Measurements from ENCODE around the gene TTC9. TPM values are rescaled to one million over a fixed set of nuclear protein-coding genes. Genes with fewer than 3 reads are reported as not detected.

The TTC9 gene
- total RNA-seq, 4 donors from 2014 or later = 22.5 to 50.6 (median 32.5) TPM

DNA sequence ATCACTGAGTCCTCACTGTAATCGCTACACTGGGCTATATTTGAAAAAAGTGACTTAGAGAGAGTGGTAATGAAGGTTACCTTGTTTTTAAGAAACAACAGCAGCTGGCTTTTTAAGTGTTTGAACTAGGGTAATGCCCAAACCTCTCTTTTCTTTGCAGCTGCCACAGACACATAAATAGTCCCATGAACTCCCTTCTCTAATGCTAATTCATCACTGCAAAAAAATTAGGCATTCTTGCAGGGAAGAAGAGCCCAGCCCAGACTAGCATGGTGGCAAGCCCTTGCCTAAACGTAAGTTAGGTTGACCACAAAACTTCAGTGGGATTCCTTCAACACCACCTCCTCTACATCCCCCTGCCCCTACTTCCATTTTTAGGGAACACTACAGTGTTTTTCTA lies 23.4 kb upstream of the TTC9 start:
- no peak overlapping the region for H3K4me3 ChIP-seq
- intact Hi-C loops (cut with DNase I) = no loop called here
- DNase-seq = no peak
- no peaks in the 10 kb centered on the region for H3K4me1 ChIP-seq
- peaks cover 0 to 13% (median 0%) of the 10 kb centered on the region in 4 donors for H3K27me3 ChIP-seq
- 73 to 75% methylated on average over 2 of the region's 2 CpGs for WGBS, 2 donors
- H3K27ac ChIP-seq = no peak overlapping the region
- H3K36me3 ChIP-seq = no peaks in the 10 kb centered on the region
- no peaks in the 10 kb centered on the region for H3K9me3 ChIP-seq
- TF ChIP-seq POLR2A (IDR thresholded peaks at IDR 0.05) = no peak
- TF ChIP-seq, protein P1, sequence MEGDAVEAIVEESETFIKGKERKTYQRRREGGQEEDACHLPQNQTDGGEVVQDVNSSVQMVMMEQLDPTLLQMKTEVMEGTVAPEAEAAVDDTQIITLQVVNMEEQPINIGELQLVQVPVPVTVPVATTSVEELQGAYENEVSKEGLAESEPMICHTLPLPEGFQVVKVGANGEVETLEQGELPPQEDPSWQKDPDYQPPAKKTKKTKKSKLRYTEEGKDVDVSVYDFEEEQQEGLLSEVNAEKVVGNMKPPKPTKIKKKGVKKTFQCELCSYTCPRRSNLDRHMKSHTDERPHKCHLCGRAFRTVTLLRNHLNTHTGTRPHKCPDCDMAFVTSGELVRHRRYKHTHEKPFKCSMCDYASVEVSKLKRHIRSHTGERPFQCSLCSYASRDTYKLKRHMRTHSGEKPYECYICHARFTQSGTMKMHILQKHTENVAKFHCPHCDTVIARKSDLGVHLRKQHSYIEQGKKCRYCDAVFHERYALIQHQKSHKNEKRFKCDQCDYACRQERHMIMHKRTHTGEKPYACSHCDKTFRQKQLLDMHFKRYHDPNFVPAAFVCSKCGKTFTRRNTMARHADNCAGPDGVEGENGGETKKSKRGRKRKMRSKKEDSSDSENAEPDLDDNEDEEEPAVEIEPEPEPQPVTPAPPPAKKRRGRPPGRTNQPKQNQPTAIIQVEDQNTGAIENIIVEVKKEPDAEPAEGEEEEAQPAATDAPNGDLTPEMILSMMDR (IDR thresholded peaks at IDR 0.05) = no peak

DNA sequence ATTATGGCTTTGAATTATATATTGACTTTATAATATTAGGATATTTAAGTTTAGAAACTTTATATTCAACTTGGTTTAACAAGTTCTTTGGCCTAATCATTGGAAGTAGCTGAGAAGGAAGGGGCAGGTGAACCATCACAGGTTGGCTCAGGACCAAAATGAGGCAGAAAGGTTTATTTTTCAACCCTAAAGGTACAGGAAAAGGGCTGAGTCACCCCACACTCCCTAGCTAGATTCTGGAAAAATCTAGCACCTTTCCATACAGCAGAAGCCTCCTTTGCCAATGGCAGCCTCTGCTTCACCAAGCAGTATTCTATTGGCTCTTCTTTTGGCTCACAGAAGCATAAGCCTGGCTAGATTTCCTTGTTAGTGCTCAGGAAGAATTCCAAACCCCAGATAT lies 22.0 kb upstream of the TTC9 start:
- intact Hi-C loops (cut with DNase I) = loop anchor here (10.0 kb wide), 1 partner anchor 195 kb away; no protein-coding TSS in a partner anchor

DNA sequence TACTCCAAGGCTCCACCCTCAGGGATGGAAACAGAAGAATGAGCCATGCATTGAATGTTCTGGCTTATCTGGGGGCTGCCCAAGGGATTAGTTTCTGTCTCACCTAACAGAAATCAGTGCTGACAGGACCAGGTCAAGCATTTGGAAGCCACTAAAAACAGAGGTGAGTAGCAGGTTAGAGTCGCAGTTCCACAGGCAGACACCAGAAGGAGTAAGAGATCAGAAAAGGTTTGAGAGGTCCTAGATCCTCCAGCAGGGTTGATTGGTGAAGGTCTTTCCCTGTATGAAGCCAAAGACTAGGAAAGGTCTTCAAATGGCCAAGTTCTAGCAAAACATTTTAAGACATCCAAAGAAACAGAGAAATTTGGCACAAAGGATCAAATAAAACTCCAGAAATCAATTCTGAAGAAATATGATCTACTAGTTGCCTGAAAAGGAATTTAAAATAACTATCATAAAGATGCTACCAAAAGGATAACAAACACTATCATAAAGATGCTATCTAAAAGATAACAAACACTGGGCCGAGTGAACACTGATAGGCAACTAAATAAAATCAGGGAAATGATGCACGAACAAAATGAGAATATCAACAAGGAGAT lies 19.5 kb upstream of the TTC9 start:
- Histone ChIP-seq H3K9me3 (peaks cover 0 to 3% (median 3%) of the 10 kb centered on the region in 3 donors), H3K4me3 (no peak overlapping the region), H3K27ac (no peak overlapping the region), H3K36me3 (no peaks in the 10 kb centered on the region), H3K27me3 (no peaks in the 10 kb centered on the region), H3K4me1 (no peaks in the 10 kb centered on the region)
- no peak for DNase-seq
- TF ChIP-seq, protein P1 (IDR thresholded peaks at IDR 0.05) = peak in 5 of 6 experiments; percentile 64 to 88 (median 82)
- no peak for TF ChIP-seq POLR2A (IDR thresholded peaks at IDR 0.05)
- intact Hi-C loops (cut with DNase I) = loop anchor here (10.0 kb wide), 1 partner anchor 193 kb away; no protein-coding TSS in a partner anchor
- 39 to 43% methylated on average over 3 of the region's 3 CpGs for WGBS, 2 donors

More for the DNA sequence above, 22.0 kb upstream of the TTC9 start:
- Histone ChIP-seq H3K9me3 (no peaks in the 10 kb centered on the region), H3K4me3 (no peak overlapping the region), H3K36me3 (no peaks in the 10 kb centered on the region), H3K27ac (no peak overlapping the region), H3K27me3 (no peaks in the 10 kb centered on the region), H3K4me1 (no peaks in the 10 kb centered on the region)
- DNase-seq = no peak
- TF ChIP-seq, protein P1 (IDR thresholded peaks at IDR 0.05) = no peak
- no peak for TF ChIP-seq POLR2A (IDR thresholded peaks at IDR 0.05)

DNA sequence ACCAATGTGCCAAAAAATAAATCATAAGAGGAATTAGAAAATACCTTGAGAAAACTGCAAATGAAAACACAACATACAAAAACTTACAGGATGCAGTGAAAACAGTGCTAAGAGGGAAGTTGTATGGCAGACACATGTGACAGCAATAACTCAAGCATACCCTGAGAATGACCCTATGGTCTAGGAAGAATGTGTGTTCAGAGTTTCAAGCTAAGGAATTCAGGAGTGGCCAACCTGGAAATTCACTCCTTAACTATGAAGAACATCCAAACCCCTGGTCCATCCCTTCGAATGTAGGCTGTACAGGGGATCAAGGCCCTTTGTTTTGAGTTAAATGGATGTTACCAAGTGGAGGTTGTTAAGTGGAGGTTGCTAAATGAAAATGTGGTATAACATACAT lies 16.7 kb upstream of the TTC9 start:
- H3K4me3 ChIP-seq = no peak overlapping the region
- H3K27ac ChIP-seq = no peak overlapping the region
- H3K9me3 ChIP-seq = peaks cover 0 to 9% (median 3%) of the 10 kb centered on the region in 3 donors
- H3K36me3 ChIP-seq = no peaks in the 10 kb centered on the region
- intact Hi-C loops (cut with DNase I) = loop anchor here (5.0 to 10.0 kb wide), 2 partner anchors 92 to 190 kb away; no protein-coding TSS in a partner anchor
- no peak for TF ChIP-seq POLR2A (IDR thresholded peaks at IDR 0.05)
- TF ChIP-seq, protein P1 (IDR thresholded peaks at IDR 0.05) = no peak
- H3K4me1 ChIP-seq = no peaks in the 10 kb centered on the region
- WGBS, 2 donors = 72 to 80% methylated on average over 1 of the region's 1 CpG
- DNase-seq = no peak
- no peaks in the 10 kb centered on the region for H3K27me3 ChIP-seq

DNA sequence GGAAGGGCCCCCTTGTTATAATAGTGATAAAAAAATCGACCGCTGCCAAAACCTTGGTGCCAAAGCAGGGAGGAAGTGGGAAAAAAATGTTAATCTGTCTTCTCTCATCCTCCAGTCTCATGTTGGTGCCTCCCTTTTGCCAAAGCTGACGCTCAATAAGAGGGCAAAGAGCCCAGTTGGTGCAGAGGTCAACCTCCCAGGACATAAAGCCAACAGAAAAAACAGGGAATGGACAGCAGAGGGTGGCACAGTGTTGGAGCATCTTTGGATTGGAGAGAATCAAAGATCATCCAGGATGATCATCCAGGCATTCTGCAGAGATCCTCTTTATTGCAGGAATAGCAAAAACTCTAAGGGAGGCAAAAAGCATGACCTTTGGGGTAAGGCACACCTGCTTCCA lies 9.8 kb upstream of the TTC9 start:
- intact Hi-C loops (cut with DNase I) = no loop called here
- Histone ChIP-seq H3K4me3 (no peak overlapping the region), H3K4me1 (no peaks in the 10 kb centered on the region), H3K36me3 (no peaks in the 10 kb centered on the region), H3K9me3 (peaks cover 0 to 17% (median 0%) of the 10 kb centered on the region in 3 donors), H3K27me3 (no peaks in the 10 kb centered on the region), H3K27ac (no peak overlapping the region)
- TF ChIP-seq, protein P1 (IDR thresholded peaks at IDR 0.05) = no peak
- no peak for TF ChIP-seq POLR2A (IDR thresholded peaks at IDR 0.05)
- WGBS, 2 donors = 73 to 77% methylated on average over 3 of the region's 3 CpGs
- DNase-seq = no peak

Data from esophagus squamous epithelium (tissue), 5 donors.